Activated CD8-positive, alpha-beta memory T cell treated with anti-CD3 and anti-CD28 coated beads, Interleukin-2, amount 50 U/mL, for 1 hour (primary cell): Measurements from ENCODE around the gene VPS11.
"Not testable (repeated sequence)": the region's sequence is repeated elsewhere in the genome, so short reads cannot be mapped to it uniquely, and the experiment has no call there.

ENCODE experiments used
- DNase-seq: peaks from one replicate; pipeline ENCODE4 v3.0.0-alpha.2; 2020; ENCODE audit errors: extremely low read depth

The VPS11 gene

GRCh38 chr11:119103161-119103664 is 35.6 kb downstream of the VPS11 start:
- not testable (repeated sequence) for DNase-seq

- DNase-seq, result no peak
Measured at GRCh38 chr11:119103793-119104192, 36.2 kb downstream of the VPS11 start.

- DNase-seq, result peak; percentile 61
Measured at GRCh38 chr11:119106564-119107537, 39.2 kb downstream of the VPS11 start, which contains the start of gene C2CD2L. Gene C2CD2L, plus strand, starts transcription at chr11:119107344. Its CDS starts 398 bp downstream, at chr11:119107742.

GRCh38 chr11:119107538-119108145 is 40.0 kb downstream of the VPS11 start:
- DNase-seq, result no peak

GRCh38 chr11:119108146-119108856 is 40.7 kb downstream of the VPS11 start:
- no peak for DNase-seq

GRCh38 chr11:119108857-119109221 is 41.2 kb downstream of the VPS11 start:
- DNase-seq, result no peak

GRCh38 chr11:119109843-119110242 is 42.2 kb downstream of the VPS11 start:
- no peak for DNase-seq

- no peak for DNase-seq
Measured at GRCh38 chr11:119110439-119110838, 42.8 kb downstream of the VPS11 start.

GRCh38 chr11:119111361-119111925 is 43.8 kb downstream of the VPS11 start:
- no peak for DNase-seq

- DNase-seq, result no peak
Measured at GRCh38 chr11:119112314-119113020, 44.8 kb downstream of the VPS11 start.

GRCh38 chr11:119113716-119114115 is 46.1 kb downstream of the VPS11 start:
- DNase-seq, result no peak

- no peak for DNase-seq
Measured at GRCh38 chr11:119114351-119114750, 46.7 kb downstream of the VPS11 start.

GRCh38 chr11:119115484-119116234 is 48.0 kb downstream of the VPS11 start:
- no peak for DNase-seq

- no peak for DNase-seq
Measured at GRCh38 chr11:119116235-119116594, 48.6 kb downstream of the VPS11 start.

GRCh38 chr11:119116601-119117000 is 49.0 kb downstream of the VPS11 start:
- DNase-seq, result no peak

GRCh38 chr11:119117004-119117706 is 49.5 kb downstream of the VPS11 start:
- DNase-seq, result no peak

GRCh38 chr11:119118227-119118626 is 50.6 kb downstream of the VPS11 start:
- DNase-seq, result no peak

- DNase-seq, result no peak
Measured at GRCh38 chr11:119118946-119119345, 51.3 kb downstream of the VPS11 start.

- no peak for DNase-seq
Measured at GRCh38 chr11:119120639-119121007, 53.0 kb downstream of the VPS11 start.
